RWPE1 (cell line): ENCODE data around the gene C1S.
"Not testable (repeated sequence)": the region's sequence is repeated elsewhere in the genome, so short reads cannot be mapped to it uniquely, and the experiment has no call there.

Source experiments
- CTCF ChIA-PET: fragments of 350-600 bp; sonication (Branson Sonifier 250); formaldehyde crosslinking; extraction: SDS; loops from one replicate; lab custom pipeline; 2021; lab: Yijun Ruan, JAX
- POLR2A ChIA-PET: fragments of 400-600 bp; formaldehyde crosslinking; extraction: SDS; loops from one replicate; lab custom pipeline; 2020; ENCODE audit warnings: antibody characterized with exemption; ENCODE audit not compliant: low non-redundant PET; lab: Yijun Ruan, JAX
- DNase-seq: peaks from one replicate; pipeline ENCODE4 v3.0.0; 2012; ENCODE audit warnings: low spot score
- H3K27ac ChIP-seq: fragments of 450-650 bp; 2 replicates; pipeline ENCODE4 v1.5.1; 2017
- TF ChIP-seq, protein P1 (sequence below): fragments of 450-650 bp; conservative IDR thresholded peaks from 2 replicates; pipeline ENCODE4 v1.5.1; 2017; ENCODE audit warnings: low read depth, mild to moderate bottlenecking

Gene C1S

DNA sequence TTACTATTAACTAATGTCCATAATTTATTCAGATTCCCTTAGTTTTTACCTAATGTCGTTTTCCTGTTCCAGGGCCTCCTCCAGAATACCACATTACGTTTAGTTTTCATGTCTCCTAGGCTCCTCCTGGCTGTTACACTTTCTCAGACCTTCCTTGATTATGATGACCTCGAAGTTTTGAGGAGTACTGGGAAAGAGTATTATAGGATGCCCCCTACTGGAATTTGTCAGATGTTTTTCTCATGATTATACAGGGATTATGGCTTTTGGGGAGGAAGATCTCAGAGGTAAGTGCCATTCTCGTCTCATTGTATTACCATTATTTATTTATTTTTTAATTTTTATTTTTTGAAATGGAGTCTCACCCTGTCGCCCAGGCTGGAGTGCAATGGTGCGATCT lies 17.7 kb upstream of the C1S start:
- peak; percentile 16 for DNase-seq
- CTCF ChIA-PET: no interaction called here
- POLR2A ChIA-PET: no interaction called here
- H3K27ac ChIP-seq: no peak overlapping the region
- TF ChIP-seq, protein P1, sequence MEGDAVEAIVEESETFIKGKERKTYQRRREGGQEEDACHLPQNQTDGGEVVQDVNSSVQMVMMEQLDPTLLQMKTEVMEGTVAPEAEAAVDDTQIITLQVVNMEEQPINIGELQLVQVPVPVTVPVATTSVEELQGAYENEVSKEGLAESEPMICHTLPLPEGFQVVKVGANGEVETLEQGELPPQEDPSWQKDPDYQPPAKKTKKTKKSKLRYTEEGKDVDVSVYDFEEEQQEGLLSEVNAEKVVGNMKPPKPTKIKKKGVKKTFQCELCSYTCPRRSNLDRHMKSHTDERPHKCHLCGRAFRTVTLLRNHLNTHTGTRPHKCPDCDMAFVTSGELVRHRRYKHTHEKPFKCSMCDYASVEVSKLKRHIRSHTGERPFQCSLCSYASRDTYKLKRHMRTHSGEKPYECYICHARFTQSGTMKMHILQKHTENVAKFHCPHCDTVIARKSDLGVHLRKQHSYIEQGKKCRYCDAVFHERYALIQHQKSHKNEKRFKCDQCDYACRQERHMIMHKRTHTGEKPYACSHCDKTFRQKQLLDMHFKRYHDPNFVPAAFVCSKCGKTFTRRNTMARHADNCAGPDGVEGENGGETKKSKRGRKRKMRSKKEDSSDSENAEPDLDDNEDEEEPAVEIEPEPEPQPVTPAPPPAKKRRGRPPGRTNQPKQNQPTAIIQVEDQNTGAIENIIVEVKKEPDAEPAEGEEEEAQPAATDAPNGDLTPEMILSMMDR: no peak; the same call in 1 of the 2 replicates

DNA sequence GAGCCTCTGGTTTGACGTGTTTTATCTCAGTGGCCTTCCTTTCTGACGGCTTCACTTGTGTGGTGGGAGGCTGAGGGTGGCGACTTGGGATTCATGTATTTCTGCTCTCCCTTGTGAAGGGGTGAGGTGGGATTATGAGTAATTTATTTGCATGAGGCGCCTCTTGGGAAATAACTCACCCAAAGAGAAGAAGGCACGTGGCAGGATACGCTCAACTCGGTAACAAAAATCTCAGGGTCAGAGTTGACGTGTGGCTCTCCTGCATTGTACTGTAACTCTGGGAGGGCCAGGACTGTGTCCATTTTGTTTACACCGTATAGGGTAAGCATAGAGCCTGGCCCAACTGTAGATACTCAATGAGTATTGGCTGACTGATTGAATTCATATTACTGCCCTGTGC lies 14.6 kb upstream of the C1S start:
- no peak overlapping the region for H3K27ac ChIP-seq
- TF ChIP-seq, protein P1: no peak
- DNase-seq: no peak
- POLR2A ChIA-PET: no interaction called here
- CTCF ChIA-PET: no interaction called here

DNA sequence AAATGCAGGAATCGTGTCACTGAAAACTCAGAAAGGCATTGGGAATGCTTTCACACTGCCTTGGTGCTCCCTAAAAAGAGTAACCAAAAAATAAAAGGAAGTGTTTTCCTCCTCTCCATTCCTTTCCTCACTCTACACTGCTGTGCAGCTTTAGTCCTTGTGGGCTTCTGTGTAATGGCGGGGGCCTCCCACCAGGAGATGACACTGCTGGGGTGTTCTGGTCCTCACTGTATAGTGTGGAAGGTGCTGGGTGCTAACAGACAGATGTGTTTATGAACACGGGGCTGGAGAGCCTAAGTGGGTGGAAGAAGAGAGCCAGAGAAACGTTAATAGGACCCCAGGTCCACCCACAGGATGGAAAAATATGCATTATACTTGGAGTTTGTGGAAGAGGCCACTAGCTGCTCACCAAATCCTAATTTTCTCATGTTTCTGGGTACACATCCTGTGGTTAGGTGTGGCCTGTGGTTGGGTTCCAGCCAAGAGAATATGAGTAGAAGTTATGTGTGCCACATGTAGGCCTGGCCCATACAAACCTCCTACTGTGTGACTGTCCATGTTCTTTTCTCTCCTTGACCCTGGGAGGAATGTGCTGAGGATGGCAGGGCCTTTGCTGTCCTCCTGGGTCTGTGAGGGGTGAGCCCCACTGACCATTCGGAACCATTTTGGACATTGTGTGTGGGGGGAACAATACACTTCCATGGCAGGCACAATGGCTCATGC lies 14.0 kb upstream of the C1S start:
- TF ChIP-seq, protein P1: no peak
- ChIA-PET CTCF (no interaction called here), POLR2A (no interaction called here)
- no peak overlapping the region for H3K27ac ChIP-seq
- no peak for DNase-seq

DNA sequence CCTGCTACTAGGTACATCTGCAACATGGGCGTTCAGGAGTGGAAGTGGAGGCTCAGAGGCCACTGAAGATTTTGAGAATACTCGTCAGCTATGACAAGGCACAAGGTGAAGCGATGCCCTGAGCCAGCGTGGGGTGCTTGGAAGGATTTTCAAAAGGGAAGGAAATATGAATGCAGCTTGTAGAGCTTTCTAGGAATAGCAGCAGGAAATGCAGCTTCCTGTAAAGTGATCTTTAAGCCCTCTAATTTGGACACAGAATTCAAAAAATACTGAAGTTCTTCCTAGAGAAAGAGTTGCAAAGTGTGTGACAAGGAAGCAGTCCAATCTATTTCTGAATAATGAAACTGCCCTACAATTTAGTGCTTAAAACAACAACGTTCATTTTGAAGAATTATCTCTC lies 13.2 kb upstream of the C1S start:
- DNase-seq: no peak
- TF ChIP-seq, protein P1: no peak
- CTCF ChIA-PET: no interaction called here
- POLR2A ChIA-PET: no interaction called here
- H3K27ac ChIP-seq: no peak overlapping the region

DNA sequence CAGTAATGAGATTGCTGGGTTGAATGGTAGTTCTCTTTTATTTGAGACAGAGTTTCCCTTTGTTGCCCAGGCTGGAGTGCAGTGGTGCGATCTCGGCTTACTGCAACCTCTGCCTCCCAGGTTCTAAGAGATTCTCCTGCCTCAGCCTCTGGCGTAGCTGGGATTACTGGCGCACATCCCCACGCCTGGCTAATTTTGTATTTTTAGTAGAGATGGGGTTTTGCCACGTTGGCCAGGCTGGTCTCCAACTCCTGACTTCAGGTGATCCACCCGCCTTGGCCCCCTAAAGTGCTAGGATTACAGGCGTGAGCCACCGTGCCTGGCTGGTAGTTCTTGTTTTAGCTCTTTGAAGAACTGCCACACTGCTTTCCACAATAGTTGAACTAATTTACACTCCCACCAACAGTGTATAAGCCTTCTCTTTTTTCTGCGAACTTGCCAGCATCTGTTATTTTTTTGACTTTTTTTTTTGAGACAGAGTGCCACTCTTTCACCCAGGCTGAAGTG lies 11.0 kb upstream of the C1S start:
- H3K27ac ChIP-seq, POLR2A ChIA-PET, DNase-seq: not testable (repeated sequence)
- CTCF ChIA-PET: interaction anchor here (0.7 kb wide), 1 partner anchor 491 kb away, joined by 3 read pairs; no protein-coding TSS in a partner anchor

DNA sequence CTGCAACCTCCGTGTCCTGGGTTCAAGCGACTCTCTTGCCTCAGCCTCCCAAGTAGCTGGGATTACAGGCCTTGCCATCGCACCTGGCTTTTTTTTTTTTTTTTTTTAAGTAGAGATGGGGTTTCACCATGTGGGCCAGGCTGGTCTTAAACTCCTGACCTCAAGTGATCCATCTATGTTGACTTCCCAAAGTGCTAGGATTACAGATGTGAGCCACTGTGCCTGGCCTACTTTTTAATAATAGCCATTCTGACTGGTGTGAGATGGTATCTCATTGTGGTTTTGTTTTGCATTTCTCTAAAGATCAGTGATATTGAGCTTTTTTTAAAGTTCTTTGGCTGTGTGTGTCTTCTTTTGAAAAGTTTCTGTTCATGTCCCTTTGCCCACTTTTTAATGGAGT lies 10.5 kb upstream of the C1S start:
- CTCF ChIA-PET: interaction anchor here (0.7 kb wide), 1 partner anchor 491 kb away, joined by 3 read pairs; no protein-coding TSS in a partner anchor
- POLR2A ChIA-PET, H3K27ac ChIP-seq, DNase-seq: not testable (repeated sequence)

DNA sequence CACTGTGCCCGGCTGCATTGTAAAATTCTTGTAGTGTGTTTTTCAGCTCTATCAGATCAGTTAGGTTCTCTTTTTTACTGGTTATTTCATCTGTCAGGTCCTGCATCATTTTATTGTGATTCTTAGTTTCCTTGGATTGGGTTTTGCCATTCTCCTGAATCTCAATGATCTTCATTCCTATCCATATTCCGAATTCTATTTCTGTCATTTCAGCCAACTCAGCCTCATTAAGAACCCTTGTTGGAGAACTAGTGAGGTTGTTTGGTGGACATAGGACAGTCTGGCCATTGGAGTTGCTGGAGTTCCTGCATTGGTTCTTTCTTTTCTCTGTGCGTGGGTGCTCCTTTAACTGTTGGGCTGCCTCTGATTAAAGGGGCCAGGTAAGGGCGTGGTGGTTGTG lies 5.6 kb upstream of the C1S start:
- DNase-seq: no peak
- TF ChIP-seq, protein P1: no peak
- CTCF ChIA-PET: no interaction called here
- H3K27ac ChIP-seq: no peak overlapping the region
- POLR2A ChIA-PET: no interaction called here

DNA sequence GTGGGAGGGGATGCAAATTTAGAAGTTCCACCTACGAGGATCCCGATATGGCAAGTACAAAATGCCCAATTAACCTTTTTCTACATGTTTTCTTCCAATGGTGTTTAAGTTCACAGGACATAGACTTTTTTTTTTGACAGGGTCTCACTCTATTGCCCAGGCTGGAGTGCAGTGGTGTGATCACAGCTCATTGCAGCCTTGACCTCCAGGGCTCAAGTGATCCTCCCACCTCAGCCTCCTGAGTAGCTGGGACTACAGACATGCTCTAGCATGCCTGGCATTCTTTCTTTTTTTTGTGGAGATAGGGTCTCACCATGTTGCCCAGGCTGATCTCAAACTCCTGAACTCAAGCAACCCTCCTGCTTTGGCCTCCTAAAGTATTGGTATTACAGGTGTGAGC lies 4.8 kb upstream of the C1S start:
- DNase-seq, POLR2A ChIA-PET, H3K27ac ChIP-seq: not testable (repeated sequence)
- CTCF ChIA-PET: interaction anchor here (0.8 kb wide), 1 partner anchor 40 kb away, joined by 3 read pairs; no protein-coding TSS in a partner anchor
